ENCODE data around the gene LGALS9. TPM values are rescaled to one million over a fixed set of nuclear protein-coding genes. Genes with fewer than 3 reads are reported as not detected.

LGALS9 gene
- total and polyA plus RNA-seq, 9 of the 15 experiments (the other 6 are each of a cell fraction or from before 2014, with no cell fraction given): 0.45 to 6.9 (median 2.8) TPM

GRCh38 chr17:27600471-27600870, 30.5 kb upstream of the LGALS9 start:
- FAIRE-seq (no peak), DNase-seq (ENCODE audit: extremely low read depth in 1 of 4, low spot score in 3 of 4) (no peak), ATAC-seq (no peak)
- no peak overlapping the region for H3K4me3 ChIP-seq
- no peaks in the 10 kb centered on the region for H4K20me1 ChIP-seq (replicated peaks; ENCODE audit: control insufficient read depth, insufficient read depth, low read length)
- in situ Hi-C loops (cut with MboI) (loop anchor here (10.0 kb wide), 1 partner anchor 356 kb away; no protein-coding TSS in a partner anchor), intact Hi-C loops (cut with micrococcal nuclease) (loop anchor here (1.0 to 2.0 kb wide), 3 partner anchors 32 to 144 kb away; partner anchors contain the start of gene KSR1)
- ChIA-PET CTCF (ENCODE audit: low intra/inter-chr PET ratio) (interaction anchor here (0.6 to 5.1 kb wide), 7 partner anchors 105 to 365 kb away, joined by 3 to 60 read pairs (median 7); no protein-coding TSS in a partner anchor), POLR2A (interaction anchor here (0.7 to 5.4 kb wide), 9 partner anchors 8 to 260 kb away, joined by 3 to 31 read pairs (median 3); no protein-coding TSS in a partner anchor)
- no peak overlapping the region for H3K9ac ChIP-seq (ENCODE audit: insufficient read depth in 1 of 2, low read depth in 2 of 2, low read length in 2 of 2)
- H2AFZ ChIP-seq (ENCODE audit: low read depth, low read length): no peak overlapping the region
- WGBS (ENCODE audit: insufficient coverage, low coverage, missing lambda C conversion rate): 87% methylated on average over 8 of the region's 8 CpGs
- peaks cover 73% of the 10 kb centered on the region for H3K36me3 ChIP-seq (ENCODE audit: control insufficient read depth, insufficient read depth, low read length)
- no peak overlapping the region for H3K4me2 ChIP-seq (ENCODE audit: insufficient read depth, low read length)
- H3K9me1 ChIP-seq (ENCODE audit: control insufficient read depth, insufficient read depth, low read length): no peaks in the 10 kb centered on the region
- no peaks in the 10 kb centered on the region; the same call in 2 of the 3 replicates for H3K79me2 ChIP-seq (ENCODE audit: control insufficient read depth, insufficient read depth, low read length)
- H3K4me1 ChIP-seq (replicated peaks in 1 of 2; ENCODE audit: control insufficient read depth in 2 of 2, insufficient read depth in 2 of 2, low read length in 2 of 2): peaks cover 38 to 50% of the 10 kb centered on the region in 2 experiments
- H3K9me3 ChIP-seq (replicated peaks; ENCODE audit: control insufficient read depth, insufficient read depth, low read depth, low read length): no peaks in the 10 kb centered on the region
- no peaks in the 10 kb centered on the region for H3K27me3 ChIP-seq (ENCODE audit: control insufficient read depth in 2 of 2, insufficient read depth in 2 of 2, low read length in 2 of 2)
- TF ChIP-seq HDAC8 (tag; IDR thresholded peaks at IDR 0.05) (no peak), RBM15 (IDR thresholded peaks at IDR 0.05; ENCODE audit: insufficient read depth, low read length) (no peak)
- H3K27ac ChIP-seq (ENCODE audit: extremely low read depth, low read depth, low read length): no peak overlapping the region
- TSS peak; percentile 19 for BruUV-seq (replicated peaks)
